HG03108 (cell line): Measurements from ENCODE around the gene CXCR5.
"Not testable (repeated sequence)": the region's sequence is repeated elsewhere in the genome, so short reads cannot be mapped to it uniquely, and the experiment has no call there.

Source experiments
- ATAC-seq: cut with Tn5 transposase; IDR thresholded peaks from one replicate; pipeline ENCODE4 v1.9.1; 2021; ENCODE audit warnings: moderate library complexity; ENCODE audit not compliant: unreplicated experiment

CXCR5 gene, protein sequence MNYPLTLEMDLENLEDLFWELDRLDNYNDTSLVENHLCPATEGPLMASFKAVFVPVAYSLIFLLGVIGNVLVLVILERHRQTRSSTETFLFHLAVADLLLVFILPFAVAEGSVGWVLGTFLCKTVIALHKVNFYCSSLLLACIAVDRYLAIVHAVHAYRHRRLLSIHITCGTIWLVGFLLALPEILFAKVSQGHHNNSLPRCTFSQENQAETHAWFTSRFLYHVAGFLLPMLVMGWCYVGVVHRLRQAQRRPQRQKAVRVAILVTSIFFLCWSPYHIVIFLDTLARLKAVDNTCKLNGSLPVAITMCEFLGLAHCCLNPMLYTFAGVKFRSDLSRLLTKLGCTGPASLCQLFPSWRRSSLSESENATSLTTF

GRCh38 chr11:118883368-118884071, at the start of gene CXCR5:
Gene CXCR5 (plus strand): TSS chr11:118883892. CDS start chr11:118883942, 50 bp downstream.
- ATAC-seq, result peak; percentile 73

GRCh38 chr11:118834427-118835028, 49.2 kb upstream of the CXCR5 start:
- no peak for ATAC-seq

DNA sequence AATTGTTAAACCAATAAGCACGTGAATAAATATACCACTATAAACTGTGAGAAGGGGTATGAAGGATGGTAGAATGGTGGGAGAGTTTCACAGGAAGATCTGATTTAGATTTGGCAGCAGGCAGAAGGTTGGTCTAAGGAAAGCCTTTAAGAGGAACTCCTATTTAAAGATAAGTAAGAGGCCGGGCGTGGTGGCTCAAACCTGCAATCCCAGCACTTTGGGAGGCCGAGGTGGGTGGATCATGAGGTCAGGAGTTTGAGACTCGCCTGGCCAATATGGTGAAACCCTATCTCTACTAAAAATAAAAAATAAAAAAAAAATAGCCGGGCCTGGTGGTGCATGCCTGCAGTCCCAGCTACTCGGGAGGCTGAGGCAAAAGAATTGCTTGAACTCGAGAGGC, 45.8 kb upstream of the CXCR5 start:
- no peak for ATAC-seq

DNA sequence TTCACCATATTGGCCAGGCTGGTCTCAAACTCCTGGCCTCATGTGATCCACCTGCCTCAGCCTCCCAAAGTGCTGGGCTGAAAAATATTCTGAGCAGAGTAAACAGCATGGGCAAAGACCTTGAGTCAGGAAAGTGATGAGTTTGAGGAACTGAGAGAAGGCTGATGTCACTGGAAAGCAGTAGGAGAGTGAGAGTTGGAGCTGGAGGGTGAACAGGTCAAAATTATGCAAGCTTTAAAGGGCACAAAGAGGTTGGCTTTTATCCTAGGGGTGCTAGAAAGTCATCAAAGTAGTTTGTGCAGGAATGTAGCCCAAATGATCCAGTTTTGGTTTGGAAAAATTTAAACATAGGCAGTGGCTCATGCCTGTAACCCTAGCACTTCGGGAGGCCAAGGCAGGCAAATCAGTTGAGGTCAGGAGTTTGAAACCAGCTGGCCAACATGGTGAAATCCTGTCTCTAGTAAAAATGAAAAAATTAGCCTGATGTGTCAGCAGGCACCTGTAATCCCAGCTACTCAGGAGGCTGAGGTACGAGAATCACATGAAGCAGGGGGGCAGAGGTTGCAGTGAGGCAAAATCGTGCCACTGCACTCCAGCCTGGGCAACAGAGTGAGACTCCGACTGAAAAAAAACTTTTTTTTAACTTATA, 44.7 kb upstream of the CXCR5 start:
- peak; percentile 64 for ATAC-seq

DNA sequence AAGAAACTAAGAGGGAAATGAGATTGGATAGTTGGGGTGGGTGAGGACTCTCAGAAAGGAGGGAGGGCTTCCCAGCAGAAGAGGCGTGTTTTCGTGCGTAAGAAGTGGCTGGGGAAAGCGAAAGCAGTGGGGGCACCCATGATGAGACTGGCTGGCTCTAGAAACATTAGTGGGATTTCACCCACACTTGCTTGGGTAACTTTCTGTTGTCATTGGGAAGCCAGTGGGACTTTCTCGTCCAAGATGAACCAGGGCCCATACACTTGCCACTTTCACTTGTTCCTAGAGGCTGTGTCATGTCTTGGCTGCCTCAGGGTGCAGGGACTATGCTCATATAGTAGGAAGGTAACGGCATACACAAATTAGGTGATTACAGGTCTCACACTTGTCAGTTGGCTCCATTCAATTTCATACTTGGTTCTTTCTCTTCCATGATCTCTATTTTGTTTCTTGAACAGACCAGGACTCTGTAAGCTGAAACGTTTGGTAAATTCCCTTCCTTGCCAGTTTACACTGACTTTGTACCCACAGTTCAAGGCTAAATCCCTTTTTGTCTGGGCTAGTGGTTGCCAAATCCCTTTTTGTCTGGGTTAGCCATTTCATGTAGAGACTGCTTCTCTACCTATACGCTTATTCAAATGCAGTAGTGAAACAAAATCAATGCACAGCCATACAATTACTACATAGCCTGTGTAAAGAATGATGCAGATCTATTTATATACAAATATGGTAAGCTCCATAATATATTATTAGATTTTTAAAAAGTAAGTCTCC, 42.0 kb upstream of the CXCR5 start:
- ATAC-seq, result peak; percentile 51

DNA sequence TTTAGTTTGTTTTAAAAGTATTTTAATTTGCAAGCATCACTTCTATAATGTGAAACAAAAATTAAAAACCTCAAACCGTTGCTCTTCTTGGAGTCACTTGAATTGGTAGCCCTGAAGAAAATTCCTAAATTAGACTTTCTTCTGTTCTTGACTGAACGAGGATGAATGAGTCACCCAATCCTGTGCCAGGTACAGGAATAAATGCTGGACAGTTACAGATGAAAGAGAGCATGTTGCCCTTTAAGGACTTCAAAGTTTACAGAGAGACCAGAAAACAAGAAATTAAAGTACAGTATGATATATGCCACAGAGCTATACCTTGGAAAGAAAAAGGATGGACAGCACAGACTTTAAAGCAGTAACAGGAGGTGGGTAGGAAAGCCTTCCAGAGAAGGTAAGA, 41.3 kb upstream of the CXCR5 start:
- no peak for ATAC-seq

DNA sequence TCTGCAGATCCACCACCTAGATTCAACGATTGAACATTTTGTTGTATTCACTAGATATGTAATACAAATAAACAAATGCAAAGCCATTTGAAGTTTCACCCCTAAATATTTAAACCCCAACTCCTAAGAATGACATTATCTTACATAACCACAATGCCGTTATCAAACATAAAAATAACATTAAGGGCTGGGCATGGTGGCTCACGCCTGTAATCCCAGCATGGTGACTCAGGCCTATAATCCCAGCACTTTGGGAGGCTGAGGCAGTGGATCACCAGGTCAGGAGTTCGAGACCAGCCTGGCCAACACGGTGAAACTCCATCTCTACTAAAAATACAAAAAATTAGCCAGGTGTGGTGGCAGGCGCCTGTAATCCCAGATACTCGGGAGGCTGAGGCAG, 40.8 kb upstream of the CXCR5 start:
- not testable (repeated sequence) for ATAC-seq

DNA sequence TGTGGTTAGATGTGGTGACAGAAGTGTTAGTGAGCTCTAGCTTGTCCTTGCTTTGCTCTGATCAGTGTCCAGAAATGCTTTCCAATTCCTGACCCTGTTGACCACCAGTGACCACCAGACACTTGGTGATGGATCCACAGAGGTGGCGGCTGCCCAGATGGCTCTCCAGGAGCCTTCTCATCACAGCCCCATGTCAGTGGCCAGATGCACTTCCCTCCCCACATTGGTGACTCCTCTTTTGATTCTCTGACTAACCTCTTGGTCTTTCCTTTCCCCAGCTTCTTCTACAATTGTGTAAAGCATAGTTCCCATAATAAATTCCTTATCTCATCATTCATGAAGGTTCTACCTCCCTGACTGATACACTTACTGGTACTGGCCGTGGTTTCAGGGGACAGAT, 40.1 kb upstream of the CXCR5 start:
- ATAC-seq, result no peak

DNA sequence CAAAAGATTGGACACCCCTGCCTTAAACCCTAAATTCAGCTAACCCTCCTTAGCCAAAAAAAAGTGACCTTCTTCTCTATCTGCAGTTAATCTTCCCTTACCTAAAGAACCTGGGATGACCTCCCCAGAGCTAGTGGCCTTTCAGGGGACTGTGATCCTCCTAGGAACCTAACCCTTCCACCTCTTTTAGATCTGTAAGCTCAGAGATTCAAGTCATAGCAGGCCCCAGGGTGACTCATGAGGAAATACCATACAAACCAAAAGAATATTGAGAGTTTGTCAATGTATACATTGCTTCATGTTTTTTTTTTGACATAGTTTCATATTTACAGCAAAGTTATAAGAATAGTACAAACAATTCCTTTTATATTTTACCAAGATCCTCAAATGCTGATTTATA, 38.3 kb upstream of the CXCR5 start:
- ATAC-seq, result no peak

GRCh38 chr11:118846181-118846935, 37.3 kb upstream of the CXCR5 start:
- no peak for ATAC-seq

GRCh38 chr11:118849825-118850224, 33.9 kb upstream of the CXCR5 start:
- ATAC-seq, result no peak

- peak; percentile 87 for ATAC-seq
These were observed 31.7 kb upstream of the CXCR5 start for GRCh38 chr11:118851970-118852369.

DNA sequence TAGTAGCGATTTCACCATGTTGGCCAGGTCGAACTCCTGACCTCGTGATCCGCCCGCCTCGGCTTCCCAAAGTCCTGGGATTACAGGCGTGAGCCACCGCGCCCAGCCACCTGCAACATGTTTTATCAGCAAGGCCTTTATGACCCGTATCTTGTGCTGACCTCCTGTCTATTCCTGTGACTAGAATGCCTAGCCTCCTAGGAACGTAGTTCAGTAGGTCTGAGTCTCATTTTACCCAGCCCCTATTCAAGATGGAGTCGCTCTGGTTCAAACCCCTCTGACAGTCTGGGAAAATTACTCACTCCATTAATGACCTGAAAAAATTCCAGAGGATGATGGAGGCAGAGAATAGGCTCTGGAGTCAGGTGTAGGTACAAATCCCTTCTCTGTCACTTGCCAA, 30.0 kb upstream of the CXCR5 start:
- ATAC-seq, result no peak

DNA sequence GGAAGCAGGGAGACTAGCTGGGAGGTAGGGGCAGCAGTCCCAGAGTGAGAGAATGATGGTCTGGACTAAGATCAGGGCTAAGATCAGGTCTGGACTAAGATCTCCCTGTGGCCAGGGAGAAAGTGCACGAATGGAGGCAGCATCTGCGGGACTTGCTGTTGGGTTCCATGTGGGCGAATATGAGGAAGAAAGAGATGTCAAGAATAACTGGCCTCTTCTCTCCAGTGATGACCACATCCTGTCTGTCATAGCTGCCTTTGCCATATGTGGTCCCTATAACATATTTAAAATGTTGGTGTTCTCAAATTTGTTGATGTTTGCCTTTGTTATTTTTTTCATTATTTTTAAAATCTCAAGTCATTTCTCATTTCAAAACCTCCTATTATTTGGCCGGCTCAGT, 27.4 kb upstream of the CXCR5 start:
- no peak for ATAC-seq

- no peak for ATAC-seq
These were observed 26.3 kb upstream of the CXCR5 start for GRCh38 chr11:118857385-118857784.

GRCh38 chr11:118859973-118860372, 23.7 kb upstream of the CXCR5 start:
- ATAC-seq, result no peak

DNA sequence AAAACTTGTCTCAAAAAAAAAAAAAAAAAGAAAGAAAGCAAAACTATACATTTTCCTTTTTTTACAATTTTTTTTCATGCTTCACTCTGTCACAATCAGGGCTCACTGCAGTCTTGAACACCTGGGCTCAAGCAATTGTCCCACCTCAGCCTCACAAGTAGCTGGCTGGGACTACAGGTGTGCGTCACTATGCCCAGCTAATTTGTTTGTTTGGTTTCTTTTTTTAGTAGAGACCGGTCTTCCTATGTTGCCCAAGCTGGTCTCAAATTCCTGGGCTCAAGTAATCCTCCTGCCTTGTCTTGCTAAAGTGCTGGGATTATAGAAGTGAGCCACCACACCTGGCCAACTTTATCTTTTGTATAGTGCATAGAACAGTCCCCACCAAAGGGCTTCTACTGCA, 15.0 kb upstream of the CXCR5 start:
- ATAC-seq, result no peak

DNA sequence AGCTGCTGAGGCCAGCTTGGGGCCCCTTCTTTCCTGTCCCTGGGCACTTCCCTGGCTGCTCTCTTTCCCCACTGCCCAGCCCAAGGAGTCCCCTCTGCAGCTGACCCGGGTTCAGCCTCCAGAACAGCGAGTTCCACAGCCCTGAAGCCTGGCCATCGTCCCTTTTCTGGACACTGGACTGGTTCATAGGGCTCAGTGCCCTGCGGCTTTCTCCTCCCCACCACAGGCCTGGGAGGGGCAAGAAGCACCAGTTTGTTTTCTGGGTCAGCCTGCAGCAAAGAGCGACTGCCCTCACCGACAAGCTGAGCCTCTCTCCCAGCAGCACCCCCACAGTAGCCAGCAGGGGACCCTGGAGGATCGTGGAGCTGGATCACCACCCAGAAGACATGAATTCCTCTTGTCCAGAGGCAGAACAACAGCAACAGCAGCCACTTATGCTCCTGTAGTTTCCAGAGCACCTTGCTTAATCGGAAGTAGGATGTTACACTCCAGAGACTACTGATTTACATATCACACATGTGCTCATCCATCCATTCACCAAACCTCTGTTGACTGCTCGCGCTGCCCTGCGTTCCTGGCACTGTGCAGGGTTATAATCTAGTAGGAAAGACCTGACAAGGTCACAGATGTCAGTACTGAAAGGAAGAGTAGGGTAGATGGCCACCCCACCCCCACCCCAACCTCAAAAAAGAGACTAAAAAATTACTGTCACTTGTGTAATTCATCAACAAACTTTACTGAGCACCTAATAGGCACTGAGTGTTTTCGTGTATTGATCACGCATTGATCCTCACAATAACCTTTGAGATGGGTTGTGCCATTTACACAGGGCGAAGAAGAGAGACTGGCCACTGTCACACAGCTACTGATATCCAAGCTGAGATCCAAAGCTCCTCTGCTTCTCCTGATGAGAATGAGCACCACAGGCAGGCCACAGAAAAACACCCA, 13.0 kb upstream of the CXCR5 start:
- peak; percentile 62 for ATAC-seq

- peak; percentile 38 for ATAC-seq
These were observed 11.3 kb upstream of the CXCR5 start for GRCh38 chr11:118872403-118872821.
